SK-N-MC (cell line): Measurements from ENCODE around the gene TRRAP.

Source experiments
- EZH2 ChIP-seq: fragments of 200-600 bp; sonication (generic); IDR thresholded peaks from one replicate; pipeline ENCODE4 v1.6.1; 2017; ENCODE audit warnings: antibody characterized with exemption
- FOXP2 ChIP-seq: optimal IDR thresholded peaks from 2 replicates; pipeline ENCODE3; 2011; ENCODE audit warnings: mild to moderate bottlenecking, moderate library complexity; ENCODE audit not compliant: insufficient read depth; ENCODE audit errors: extremely low read length, control extremely low read depth
- POLR2AphosphoS5 ChIP-seq: IDR thresholded peaks from 2 replicates; pipeline ENCODE4 v1.6.1; 2012; ENCODE audit warnings: mild to moderate bottlenecking, low read depth, low read length, borderline replicate concordance

DNA sequence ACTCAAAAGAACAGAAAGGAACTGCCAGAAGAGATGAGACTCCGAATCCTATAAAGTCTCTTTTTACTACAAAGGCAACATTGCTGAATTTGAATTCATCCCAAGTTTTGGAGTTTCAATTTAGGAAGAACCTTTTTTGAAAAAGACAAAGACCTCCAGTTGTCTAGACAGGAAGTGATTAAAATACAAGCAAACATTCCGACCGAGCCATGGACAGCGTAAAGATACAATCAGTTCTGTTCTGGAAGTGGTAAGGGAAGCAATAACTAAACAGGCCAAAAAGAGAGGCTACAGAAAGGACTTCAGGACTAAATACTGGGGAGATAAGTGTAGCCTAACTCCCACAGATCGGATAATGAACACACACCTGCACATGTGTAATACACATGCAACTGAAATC is 164.6 kb downstream of the TRRAP start:
- TF ChIP-seq EZH2 (no peak), POLR2AphosphoS5 (no peak), FOXP2 (no peak)
